ENCODE data around the gene TIMM22. TPM values are rescaled to one million over a fixed set of nuclear protein-coding genes. Genes with fewer than 3 reads are reported as not detected.

Gene TIMM22
- total and polyA plus RNA-seq, 2 of the 13 experiments (the other 11 are each of a cell fraction or from before 2014, with no cell fraction given), result 6.2 to 15.5 TPM

DNA sequence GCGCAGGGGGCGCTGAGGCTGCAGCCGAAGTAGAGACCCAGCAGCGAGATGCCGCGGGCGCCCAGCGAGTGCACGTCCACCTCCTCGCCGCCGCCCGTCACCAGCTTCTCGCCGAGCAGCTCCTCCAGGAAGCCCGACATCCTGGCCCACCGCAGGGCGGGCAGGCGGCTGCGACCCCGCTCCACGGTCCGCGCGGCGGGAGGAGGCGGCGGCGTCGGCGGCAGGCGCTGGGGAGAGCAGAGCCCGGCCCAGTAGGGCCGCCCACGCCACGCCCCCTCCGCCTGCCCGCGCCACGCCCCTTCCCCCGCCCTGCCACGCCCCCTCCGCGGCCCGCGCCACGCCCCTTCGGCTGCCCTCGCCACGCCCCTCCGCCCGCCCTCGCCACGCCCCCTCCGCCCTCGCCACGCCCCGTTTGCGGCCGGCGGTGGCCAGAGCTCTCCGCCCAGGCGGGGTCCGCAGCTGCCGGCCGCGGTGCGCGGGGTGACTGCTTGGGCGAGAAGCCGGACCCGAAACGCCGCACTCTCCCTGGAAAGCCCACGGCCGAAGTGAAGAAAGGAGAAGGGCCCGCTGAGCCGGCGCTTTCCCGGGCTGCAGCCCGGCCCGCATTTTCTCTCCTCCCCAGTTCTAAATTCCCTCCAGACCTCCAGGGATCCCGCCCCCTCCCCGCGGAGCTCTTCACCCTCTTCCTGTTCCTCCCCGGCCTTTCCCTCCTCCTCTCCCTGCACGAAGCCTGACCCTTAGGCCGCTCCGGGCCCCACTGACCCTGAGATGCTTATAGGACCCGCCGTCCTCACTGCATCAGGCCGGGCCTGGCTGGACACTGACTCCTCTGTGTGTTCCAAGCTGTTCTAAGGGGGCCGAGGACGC, 17.2 kb upstream of the TIMM22 start, which contains the start of gene NXN (continued):
- TF ChIP-seq ATF1 (CRISPR knock-in tag; IDR thresholded peaks at IDR 0.05) (no peak), ZMAT3 (CRISPR knock-in tag; conservative IDR thresholded peaks at IDR 0.05) (no peak), HNRNPK (IDR thresholded peaks at IDR 0.05; ENCODE audit: low read depth, low read length, poor library complexity, severe bottlenecking) (peak; percentile 10), ZNF430 (CRISPR knock-in tag; IDR thresholded peaks at IDR 0.05) (peak; percentile 10; the same call in 1 of the 2 replicates), ZNF841 (CRISPR knock-in tag; IDR thresholded peaks at IDR 0.05; ENCODE audit: borderline replicate concordance) (no peak), ZKSCAN8 (CRISPR knock-in tag; IDR thresholded peaks at IDR 0.05; ENCODE audit: borderline replicate concordance) (no peak), CENPX (CRISPR knock-in tag; IDR thresholded peaks at IDR 0.05) (no peak), ZNF790 (CRISPR knock-in tag; IDR thresholded peaks at IDR 0.05; ENCODE audit: borderline replicate concordance) (no peak), PCBP2 (optimal IDR thresholded peaks at IDR 0.05; ENCODE audit: low read depth, low read length, poor library complexity, severe bottlenecking) (no peak), KAT8 (CRISPR knock-in tag; IDR thresholded peaks at IDR 0.05) (no peak), ZNF24 (IDR thresholded peaks at IDR 0.05) (no peak), POGZ (CRISPR knock-in tag; IDR thresholded peaks at IDR 0.05) (no peak), NFE2 (CRISPR knock-in tag; IDR thresholded peaks at IDR 0.05) (no peak), ZNF441 (CRISPR knock-in tag; IDR thresholded peaks at IDR 0.05; ENCODE audit: borderline replicate concordance) (peak; percentile 12; the same call in 1 of the 2 replicates), ZNF30 (CRISPR knock-in tag; IDR thresholded peaks at IDR 0.05) (no peak), ZNF883 (CRISPR knock-in tag; IDR thresholded peaks at IDR 0.05; ENCODE audit: not compliant biosample characterization) (no peak), PRMT3 (CRISPR knock-in tag; IDR thresholded peaks at IDR 0.05; ENCODE audit: borderline replicate concordance, low read depth) (no peak)
- TF ChIP-seq, protein P1, sequence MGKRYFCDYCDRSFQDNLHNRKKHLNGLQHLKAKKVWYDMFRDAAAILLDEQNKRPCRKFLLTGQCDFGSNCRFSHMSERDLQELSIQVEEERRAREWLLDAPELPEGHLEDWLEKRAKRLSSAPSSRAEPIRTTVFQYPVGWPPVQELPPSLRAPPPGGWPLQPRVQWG (CRISPR knock-in tag; IDR thresholded peaks at IDR 0.05; ENCODE audit: borderline replicate concordance, low read depth), result no peak
- TF ChIP-seq, protein P2, sequence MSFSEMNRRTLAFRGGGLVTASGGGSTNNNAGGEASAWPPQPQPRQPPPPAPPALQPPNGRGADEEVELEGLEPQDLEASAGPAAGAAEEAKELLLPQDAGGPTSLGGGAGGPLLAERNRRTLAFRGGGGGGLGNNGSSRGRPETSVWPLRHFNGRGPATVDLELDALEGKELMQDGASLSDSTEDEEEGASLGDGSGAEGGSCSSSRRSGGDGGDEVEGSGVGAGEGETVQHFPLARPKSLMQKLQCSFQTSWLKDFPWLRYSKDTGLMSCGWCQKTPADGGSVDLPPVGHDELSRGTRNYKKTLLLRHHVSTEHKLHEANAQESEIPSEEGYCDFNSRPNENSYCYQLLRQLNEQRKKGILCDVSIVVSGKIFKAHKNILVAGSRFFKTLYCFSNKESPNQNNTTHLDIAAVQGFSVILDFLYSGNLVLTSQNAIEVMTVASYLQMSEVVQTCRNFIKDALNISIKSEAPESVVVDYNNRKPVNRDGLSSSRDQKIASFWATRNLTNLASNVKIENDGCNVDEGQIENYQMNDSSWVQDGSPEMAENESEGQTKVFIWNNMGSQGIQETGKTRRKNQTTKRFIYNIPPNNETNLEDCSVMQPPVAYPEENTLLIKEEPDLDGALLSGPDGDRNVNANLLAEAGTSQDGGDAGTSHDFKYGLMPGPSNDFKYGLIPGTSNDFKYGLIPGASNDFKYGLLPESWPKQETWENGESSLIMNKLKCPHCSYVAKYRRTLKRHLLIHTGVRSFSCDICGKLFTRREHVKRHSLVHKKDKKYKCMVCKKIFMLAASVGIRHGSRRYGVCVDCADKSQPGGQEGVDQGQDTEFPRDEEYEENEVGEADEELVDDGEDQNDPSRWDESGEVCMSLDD (CRISPR knock-in tag; IDR thresholded peaks at IDR 0.05; ENCODE audit: borderline replicate concordance), result no peak
- TF ChIP-seq, protein P3, sequence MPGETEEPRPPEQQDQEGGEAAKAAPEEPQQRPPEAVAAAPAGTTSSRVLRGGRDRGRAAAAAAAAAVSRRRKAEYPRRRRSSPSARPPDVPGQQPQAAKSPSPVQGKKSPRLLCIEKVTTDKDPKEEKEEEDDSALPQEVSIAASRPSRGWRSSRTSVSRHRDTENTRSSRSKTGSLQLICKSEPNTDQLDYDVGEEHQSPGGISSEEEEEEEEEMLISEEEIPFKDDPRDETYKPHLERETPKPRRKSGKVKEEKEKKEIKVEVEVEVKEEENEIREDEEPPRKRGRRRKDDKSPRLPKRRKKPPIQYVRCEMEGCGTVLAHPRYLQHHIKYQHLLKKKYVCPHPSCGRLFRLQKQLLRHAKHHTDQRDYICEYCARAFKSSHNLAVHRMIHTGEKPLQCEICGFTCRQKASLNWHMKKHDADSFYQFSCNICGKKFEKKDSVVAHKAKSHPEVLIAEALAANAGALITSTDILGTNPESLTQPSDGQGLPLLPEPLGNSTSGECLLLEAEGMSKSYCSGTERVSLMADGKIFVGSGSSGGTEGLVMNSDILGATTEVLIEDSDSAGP (CRISPR knock-in tag; IDR thresholded peaks at IDR 0.05; ENCODE audit: borderline replicate concordance), result peak; percentile 15
- TF ChIP-seq, protein P4, sequence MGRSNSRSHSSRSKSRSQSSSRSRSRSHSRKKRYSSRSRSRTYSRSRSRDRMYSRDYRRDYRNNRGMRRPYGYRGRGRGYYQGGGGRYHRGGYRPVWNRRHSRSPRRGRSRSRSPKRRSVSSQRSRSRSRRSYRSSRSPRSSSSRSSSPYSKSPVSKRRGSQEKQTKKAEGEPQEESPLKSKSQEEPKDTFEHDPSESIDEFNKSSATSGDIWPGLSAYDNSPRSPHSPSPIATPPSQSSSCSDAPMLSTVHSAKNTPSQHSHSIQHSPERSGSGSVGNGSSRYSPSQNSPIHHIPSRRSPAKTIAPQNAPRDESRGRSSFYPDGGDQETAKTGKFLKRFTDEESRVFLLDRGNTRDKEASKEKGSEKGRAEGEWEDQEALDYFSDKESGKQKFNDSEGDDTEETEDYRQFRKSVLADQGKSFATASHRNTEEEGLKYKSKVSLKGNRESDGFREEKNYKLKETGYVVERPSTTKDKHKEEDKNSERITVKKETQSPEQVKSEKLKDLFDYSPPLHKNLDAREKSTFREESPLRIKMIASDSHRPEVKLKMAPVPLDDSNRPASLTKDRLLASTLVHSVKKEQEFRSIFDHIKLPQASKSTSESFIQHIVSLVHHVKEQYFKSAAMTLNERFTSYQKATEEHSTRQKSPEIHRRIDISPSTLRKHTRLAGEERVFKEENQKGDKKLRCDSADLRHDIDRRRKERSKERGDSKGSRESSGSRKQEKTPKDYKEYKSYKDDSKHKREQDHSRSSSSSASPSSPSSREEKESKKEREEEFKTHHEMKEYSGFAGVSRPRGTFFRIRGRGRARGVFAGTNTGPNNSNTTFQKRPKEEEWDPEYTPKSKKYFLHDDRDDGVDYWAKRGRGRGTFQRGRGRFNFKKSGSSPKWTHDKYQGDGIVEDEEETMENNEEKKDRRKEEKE (IDR thresholded peaks at IDR 0.05), result no peak
